K562 (cell line): ENCODE results near the gene CDH7. TPM values are rescaled to one million over a fixed set of nuclear protein-coding genes. Genes with fewer than 3 reads are reported as not detected.

Source experiments
- ATAC-seq: fragments of 200-7000 bp; cut with Tn5 transposase; 3 replicates; pipeline ENCODE4 v1.9.1; 2020; ENCODE audit warnings: moderate library complexity
- BruUV-seq: library from RNA; stranded (reverse); fragments of 400-500 nt; replicated peaks from 2 replicates; lab custom pipeline; 2021; lab: Mats Ljungman, UMichigan
- CTCF ChIA-PET: fragments of 300-600 bp; formaldehyde crosslinking; extraction: SDS; loops from one replicate; lab custom pipeline; 2021; ENCODE audit warnings: low intra/inter-chr PET ratio; lab: Yijun Ruan, JAX
- POLR2A ChIA-PET: fragments of 300-600, 350-650 bp; sonication (Branson Sonifier 250); formaldehyde crosslinking; extraction: SDS; loops from one replicate; lab custom pipeline; 2021; ENCODE audit warnings: antibody characterized with exemption, inconsistent platforms; lab: Yijun Ruan, JAX
- DNase-seq, 4 experiments: peaks; one replicate each; pipeline versions ENCODE4 v3.0.0 to v3.0.0-alpha.2; 2011 to 2018; ENCODE audit warnings: low spot score in 3 of 4, mixed read lengths in 3 of 4; ENCODE audit errors: extremely low read depth in 1 of 4
- FAIRE-seq: peaks from 2 replicates; lab custom pipeline; 2011; peaks lifted over from hg19 to GRCh38; lab: Jason Lieb, UNC
- H2AFZ ChIP-seq: 2 replicates; pipeline ENCODE4 v1.6.0; 2011; ENCODE audit warnings: low read depth, low read length, control low read depth, inconsistent platforms
- H3K27ac ChIP-seq: fragments of 200-600 bp; 3 replicates; pipeline ENCODE4 v1.8.0; 2011; ENCODE audit warnings: low read depth, mild to moderate bottlenecking, control low read depth, inconsistent platforms, low read length, moderate library complexity, mixed read lengths; ENCODE audit errors: extremely low read depth
- H3K27me3 ChIP-seq, 2 experiments: fragments of 300-600 bp in 1 of 2; 2 replicates in 1 of 2; 3 replicates in 1 of 2; pipeline versions ENCODE4 v1.6.0 to v1.8.0; 2011; ENCODE audit warnings: inconsistent platforms in 2 of 2, low read length in 2 of 2, mild to moderate bottlenecking in 1 of 2, mixed read lengths in 1 of 2, moderate library complexity in 1 of 2; ENCODE audit not compliant: control insufficient read depth in 2 of 2, insufficient read depth in 2 of 2
- H3K36me3 ChIP-seq: fragments of 300-600 bp; 3 replicates; pipeline ENCODE4 v1.8.0; 2011; ENCODE audit warnings: mild to moderate bottlenecking, low read length, inconsistent platforms; ENCODE audit not compliant: control insufficient read depth, insufficient read depth
- H3K4me1 ChIP-seq, 2 experiments: fragments of 200-600 bp in 1 of 2; replicated peaks in 1 of 2; 2 replicates in 1 of 2; 3 replicates in 1 of 2; pipeline versions ENCODE4 v1.5.1 to v1.8.0; 2011; ENCODE audit warnings: inconsistent platforms in 2 of 2, low read length in 2 of 2, mild to moderate bottlenecking in 1 of 2, mixed read lengths in 1 of 2, moderate library complexity in 1 of 2; ENCODE audit not compliant: control insufficient read depth in 2 of 2, insufficient read depth in 2 of 2
- H3K4me2 ChIP-seq: 2 replicates; pipeline ENCODE4 v1.6.1; 2011; ENCODE audit warnings: low read length, control low read depth, inconsistent platforms, mixed read lengths; ENCODE audit not compliant: insufficient read depth
- H3K4me3 ChIP-seq: fragments of 200-600 bp; sonication (generic), shearing (Covaris generic); 2 replicates; pipeline ENCODE4 v1.5.1; 2016; ENCODE audit warnings: control low read depth, inconsistent platforms
- H3K79me2 ChIP-seq: fragments of 200-600 bp; 3 replicates; pipeline ENCODE4 v1.8.0; 2011; ENCODE audit warnings: low read length, inconsistent platforms; ENCODE audit not compliant: control insufficient read depth, insufficient read depth
- H3K9ac ChIP-seq, 2 experiments: 2 replicates each; pipeline versions ENCODE4 v1.6.0 to v1.6.1; 2011; ENCODE audit warnings: low read depth in 2 of 2, low read length in 2 of 2, control low read depth in 1 of 2, inconsistent platforms in 1 of 2, mild to moderate bottlenecking in 1 of 2, mixed read lengths in 1 of 2; ENCODE audit not compliant: insufficient read depth in 1 of 2
- H3K9me1 ChIP-seq: one replicate; pipeline ENCODE4 v1.6.0; 2011; ENCODE audit warnings: inconsistent platforms, mild to moderate bottlenecking, low read length, moderate library complexity; ENCODE audit not compliant: control insufficient read depth, insufficient read depth
- H3K9me3 ChIP-seq: replicated peaks from 2 replicates; pipeline ENCODE4 v1.5.1; 2011; ENCODE audit warnings: low read depth, low read length, inconsistent platforms; ENCODE audit not compliant: control insufficient read depth, insufficient read depth
- H4K20me1 ChIP-seq: replicated peaks from 2 replicates; pipeline ENCODE4 v1.6.1; 2011; ENCODE audit warnings: low read length, inconsistent platforms, mixed read lengths; ENCODE audit not compliant: control insufficient read depth, insufficient read depth
- GTF2E2 ChIP-seq: fragments of 200-800 bp; sonication (Bioruptor generic); IDR thresholded peaks from 2 replicates; pipeline ENCODE4 v1.6.1; 2016; ENCODE audit warnings: missing genetic modification characterization, missing compliant biosample characterization
- MBD1 ChIP-seq: fragments of 250-450 bp; sonication (Bioruptor Pico); IDR thresholded peaks from 2 replicates; pipeline ENCODE4 v1.8.0; 2022; ENCODE audit warnings: inconsistent platforms
- MECOM ChIP-seq: fragments of 250-450 bp; sonication (Bioruptor Pico); IDR thresholded peaks from 2 replicates; pipeline ENCODE4 v1.8.0; 2022; ENCODE audit warnings: inconsistent platforms
- NFIX ChIP-seq: fragments of 250-450 bp; sonication (Bioruptor Pico); IDR thresholded peaks from 2 replicates; pipeline ENCODE4 v1.4.0; 2020; ENCODE audit warnings: low read depth, mild to moderate bottlenecking, moderate library complexity
- NR0B1 ChIP-seq: fragments of 450-650 bp; IDR thresholded peaks from one replicate; pipeline ENCODE4 v1.6.1; 2018; ENCODE audit warnings: mild to moderate bottlenecking, moderate library complexity; ENCODE audit not compliant: partially characterized antibody
- POLR2G ChIP-seq: fragments of 200-400 bp; formaldehyde crosslinking; IDR thresholded peaks from 2 replicates; pipeline ENCODE4 v1.6.1; 2017; ENCODE audit warnings: low read depth, mild to moderate bottlenecking, antibody characterized with exemption, low read length, moderate library complexity
- TAF15 ChIP-seq: fragments of 200-400 bp; formaldehyde crosslinking; IDR thresholded peaks from 2 replicates; pipeline ENCODE4 v1.6.1; 2017; ENCODE audit warnings: mild to moderate bottlenecking, low read depth, low read length, moderate library complexity
- TFAM ChIP-seq: fragments of 250-450 bp; sonication (Bioruptor Pico); conservative IDR thresholded peaks from 2 replicates; pipeline ENCODE4 v1.5.0; 2021; ENCODE audit warnings: mild to moderate bottlenecking, moderate library complexity
- ZFP30 ChIP-seq: fragments of 250-450 bp; sonication (Bioruptor Pico); IDR thresholded peaks from 2 replicates; pipeline ENCODE4 v1.8.0; 2022; ENCODE audit warnings: moderate library complexity, mild to moderate bottlenecking, inconsistent platforms, borderline replicate concordance
- ZMIZ1 ChIP-seq, 2 experiments: fragments of 150-350 bp in 1 of 2; IDR thresholded peaks; 2 replicates each; pipeline ENCODE4 v1.6.1; 2012 to 2016; ENCODE audit warnings: low read depth in 2 of 2, low read length in 2 of 2, mild to moderate bottlenecking in 1 of 2, moderate library complexity in 1 of 2
- ZNF175 ChIP-seq: fragments of 200-800 bp; sonication (Bioruptor generic); IDR thresholded peaks from 2 replicates; pipeline ENCODE4 v1.6.1; 2016; ENCODE audit warnings: low read depth, mild to moderate bottlenecking, missing genetic modification characterization, missing compliant biosample characterization
- ZNF263 ChIP-seq: sonication (generic); formaldehyde crosslinking; IDR thresholded peaks from 2 replicates; pipeline ENCODE4 v1.8.0; 2022; ENCODE audit warnings: mild to moderate bottlenecking, missing genetic modification reagents, borderline replicate concordance
- WGBS: fragments of 100-300 bp; shearing (Covaris generic); methylation state at CpG from one replicate; pipeline ENCODE4 v1.1.6; 2016; ENCODE audit warnings: low coverage, mixed read lengths; ENCODE audit not compliant: insufficient coverage; ENCODE audit errors: missing lambda C conversion rate; 5-methylcytosine and 5-hydroxymethylcytosine counted together
- in situ Hi-C: fragments of 300-500 bp; cut with MboI; formaldehyde crosslinking; loops from 4 replicates; pipeline ENCODE4 v1.15.0; 2018; ENCODE audit warnings: inconsistent platforms, mixed read lengths
- intact Hi-C: fragments of 100-400 bp; cut with micrococcal nuclease; formaldehyde crosslinking; loops from 2 replicates; pipeline ENCODE4 v1.14.2; 2022
- polyA plus RNA-seq, 8 experiments: library from polyadenylated mRNA; depleted of rRNA in 4 of 8; stranded (reverse) in 5 of 8; unstranded in 3 of 8; fragments of >200 nt; fragmentation: Nextera tagmentation in 2 of 8; fragmentation: Illumina TruSeq in 1 of 8; extraction: Ambion mirVana in 2 of 8; extraction: Trizol in 1 of 8; gene quantifications; 2 replicates each; pipeline versions ENCODE4 v1.2.1 to v1.2.3, GENCODE V29; 2011 to 2014; ENCODE audit warnings: inconsistent platforms in 1 of 8, missing spikeins in 1 of 8
- total RNA-seq, 7 experiments: library from RNA; depleted of rRNA in 6 of 7; stranded (reverse); fragments of >200 nt in 6 of 7; fragmentation: Illumina TruSeq in 2 of 7; extraction: Trizol in 2 of 7; gene quantifications; 2 replicates each; pipeline versions ENCODE4 v1.2.1 to v1.2.3, GENCODE V29; 2011 to 2021; ENCODE audit warnings: low replicate concordance in 1 of 7

Gene CDH7
- total and polyA plus RNA-seq, 9 of the 15 experiments (the other 6 are each of a cell fraction or from before 2014, with no cell fraction given): 0.01 to 0.07 (median 0.05) TPM; not detected in 6

- TF ChIP-seq NR0B1: no peak
- TF ChIP-seq MECOM (CRISPR knock-in tag): no peak
- no peak for TF ChIP-seq POLR2G
- no peak for TF ChIP-seq ZNF263
- no peak for TF ChIP-seq ZNF175 (CRISPR knock-in tag)
These were observed 64.7 kb downstream of the CDH7 start (continued) for GRCh38 chr18:65815506-65815905.

GRCh38 chr18:65817178-65817577, 66.4 kb downstream of the CDH7 start:
- WGBS: 0% methylated on average over 4 of the region's 4 CpGs
- DNase-seq: no peak
- in situ Hi-C loops: no loop called here
- TF ChIP-seq NFIX (CRISPR knock-in tag) (no peak), TAF15 (no peak), ZFP30 (no peak), TFAM (CRISPR knock-in tag) (no peak), GTF2E2 (no peak), ZMIZ1 (IDR thresholded peaks at IDR 0.05; ENCODE audit: low read depth in 2 of 2, low read length in 2 of 2) (no peak), MBD1 (CRISPR knock-in tag) (no peak)

More at GRCh38 chr18:65817178-65817577, 66.4 kb downstream of the CDH7 start:
- ATAC-seq (no peak), FAIRE-seq (no peak)
- Histone ChIP-seq H3K79me2 (no peaks in the 10 kb centered on the region), H3K36me3 (no peaks in the 10 kb centered on the region), H3K27me3 (no peaks in the 10 kb centered on the region), H3K4me3 (no peak overlapping the region), H2AFZ (no peak overlapping the region), H3K9me3 (no peaks in the 10 kb centered on the region), H3K9me1 (no peaks in the 10 kb centered on the region), H3K27ac (no peak overlapping the region), H4K20me1 (no peaks in the 10 kb centered on the region), H3K4me1 (no peaks in the 10 kb centered on the region), H3K9ac (no peak overlapping the region), H3K4me2 (no peak overlapping the region)
- ChIA-PET POLR2A (no interaction called here), CTCF (no interaction called here)
- intact Hi-C loops: no loop called here
- BruUV-seq: no TSS peak
